Esophagus squamous epithelium (tissue), 4 donors: ENCODE data around the gene KIRREL2.

Experiments
- CTCF ChIP-seq, 6 experiments: fragments of 450-650 bp in 4 of 6; fragments of 200-600 bp in 2 of 6; sonication (generic) in 2 of 6; IDR thresholded peaks; one replicate each; pipeline ENCODE4 v1.5.1; 2016 to 2019; ENCODE audit warnings: antibody characterized with exemption in 6 of 6, mild to moderate bottlenecking in 4 of 6, moderate library complexity in 4 of 6
- POLR2A ChIP-seq, 4 donors: fragments of 450-650 bp; IDR thresholded peaks; one replicate each; pipeline ENCODE4 v1.6.1; 2017; ENCODE audit warnings: antibody characterized with exemption in 4 of 4, mild to moderate bottlenecking in 4 of 4, moderate library complexity in 3 of 4

- TF ChIP-seq POLR2A (IDR thresholded peaks at IDR 0.05) (no peak), CTCF (IDR thresholded peaks at IDR 0.05) (no peak)
These were observed 1.6 kb downstream of the KIRREL2 start for GRCh38 chr19:35858311-35858710.
